A673 (cell line): ENCODE data around the gene DUOX1. TPM values are rescaled to one million over a fixed set of nuclear protein-coding genes. Genes with fewer than 3 reads are reported as not detected.

ENCODE experiments used
- BruUV-seq: library from RNA; stranded (reverse); fragments of 400-500 nt; replicated peaks from 2 replicates; lab custom pipeline; 2021; lab: Mats Ljungman, UMichigan
- CTCF ChIA-PET: fragments of 300-600 bp; sonication (Branson Sonifier 250); formaldehyde crosslinking; loops from one replicate; lab custom pipeline; 2022; ENCODE audit warnings: antibody characterized with exemption; lab: Charles Lee
- POLR2A ChIA-PET: fragments of 300-600 bp; sonication (Branson Sonifier 250); formaldehyde crosslinking; loops from one replicate; lab custom pipeline; 2022; ENCODE audit warnings: antibody characterized with exemption; ENCODE audit not compliant: low non-redundant PET; lab: Charles Lee
- DNase-seq: peaks from one replicate; pipeline ENCODE4 v3.0.0-alpha.2; 2015; ENCODE audit warnings: low spot score
- H3K27ac ChIP-seq: fragments of 200-600 bp; sonication (generic); 2 replicates; pipeline ENCODE4 v1.5.1; 2016; ENCODE audit warnings: mixed run types, low read depth, mild to moderate bottlenecking, mixed read lengths, antibody characterized with exemption, low read length; ENCODE audit not compliant: poor library complexity, severe bottlenecking
- H3K27me3 ChIP-seq: fragments of 200-600 bp; sonication (generic); replicated peaks from 2 replicates; pipeline ENCODE4 v1.6.1; 2017; ENCODE audit warnings: mixed run types, low read depth, mild to moderate bottlenecking, mixed read lengths, antibody characterized with exemption, low read length; ENCODE audit not compliant: insufficient read depth, poor library complexity
- H3K36me3 ChIP-seq: fragments of 200-600 bp; sonication (generic); 2 replicates; pipeline ENCODE4 v1.6.1; 2016; ENCODE audit warnings: mixed run types, mild to moderate bottlenecking, mixed read lengths, antibody characterized with exemption, low read length; ENCODE audit not compliant: insufficient read depth, poor library complexity, severe bottlenecking
- H3K4me1 ChIP-seq: fragments of 200-600 bp; sonication (generic); 2 replicates; pipeline ENCODE4 v1.6.1; 2017; ENCODE audit warnings: mixed run types, mild to moderate bottlenecking, mixed read lengths, antibody characterized with exemption, low read length; ENCODE audit not compliant: insufficient read depth, poor library complexity, severe bottlenecking
- H3K4me3 ChIP-seq: fragments of 200-600 bp; sonication (generic); 2 replicates; pipeline ENCODE4 v1.5.1; 2016; ENCODE audit warnings: low read depth, mixed run types, mild to moderate bottlenecking, mixed read lengths, low read length; ENCODE audit not compliant: poor library complexity, severe bottlenecking
- H3K9me3 ChIP-seq: fragments of 200-600 bp; sonication (generic); 2 replicates; pipeline ENCODE4 v1.6.1; 2016; ENCODE audit warnings: mixed run types, low read depth, mild to moderate bottlenecking, mixed read lengths, antibody characterized with exemption, low read length; ENCODE audit not compliant: poor library complexity, severe bottlenecking
- EZH2 ChIP-seq: fragments of 200-600 bp; sonication (generic); IDR thresholded peaks from 2 replicates; pipeline ENCODE4 v1.6.1; 2017; ENCODE audit warnings: borderline replicate concordance, low read depth, mild to moderate bottlenecking, mixed read lengths, antibody characterized with exemption, low read length; ENCODE audit not compliant: poor library complexity, severe bottlenecking
- intact Hi-C: fragments of 100-400 bp; cut with micrococcal nuclease; formaldehyde crosslinking; loops from one replicate; pipeline ENCODE4 v1.10.0; 2022; ENCODE audit not compliant: unreplicated experiment
- total RNA-seq: library from RNA; stranded (reverse); gene quantifications from 2 replicates; pipeline ENCODE4 v1.2.3, GENCODE V29; 2021
- TF ChIP-seq, protein P1 (sequence below): fragments of 300-800, 200-600 bp; sonication (generic); conservative IDR thresholded peaks from 2 replicates; pipeline ENCODE4 v1.5.1; 2017; ENCODE audit warnings: low read depth, mild to moderate bottlenecking, antibody characterized with exemption, low read length, moderate library complexity, mixed read lengths

Gene DUOX1
- total RNA-seq, 1 experiment from 2014 or later = 1.7 TPM

DNA sequence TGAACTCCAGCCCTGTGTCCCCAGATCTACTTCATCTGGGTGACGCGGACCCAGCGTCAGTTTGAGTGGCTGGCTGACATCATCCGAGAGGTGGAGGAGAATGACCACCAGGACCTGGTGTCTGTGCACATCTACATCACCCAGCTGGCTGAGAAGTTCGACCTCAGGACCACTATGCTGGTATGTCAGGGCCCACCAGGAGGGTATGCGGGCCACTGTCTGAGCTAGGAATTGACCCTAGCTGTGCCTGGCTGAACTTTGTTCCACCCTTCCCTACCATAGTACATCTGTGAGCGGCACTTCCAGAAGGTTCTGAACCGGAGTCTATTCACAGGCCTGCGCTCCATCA lies 33.7 kb downstream of the DUOX1 start:
- CTCF ChIA-PET = interaction anchor here (0.6 to 1.6 kb wide), 14 partner anchors 18 to 294 kb away, joined by 3 to 9 read pairs (median 4); partner anchors contain the start of gene SHF
- no peaks in the 10 kb centered on the region for H3K9me3 ChIP-seq
- POLR2A ChIA-PET = no interaction called here
- peaks cover 16% of the 10 kb centered on the region for H3K4me1 ChIP-seq
- DNase-seq = no peak
- H3K27me3 ChIP-seq = no peaks in the 10 kb centered on the region
- peaks cover 5% of the 10 kb centered on the region for H3K36me3 ChIP-seq
- BruUV-seq = no TSS peak
- intact Hi-C loops = loop anchor here (1.0 to 5.0 kb wide), 3 partner anchors 38 to 449 kb away; a partner anchor contains a TSS
- TF ChIP-seq, protein P1, sequence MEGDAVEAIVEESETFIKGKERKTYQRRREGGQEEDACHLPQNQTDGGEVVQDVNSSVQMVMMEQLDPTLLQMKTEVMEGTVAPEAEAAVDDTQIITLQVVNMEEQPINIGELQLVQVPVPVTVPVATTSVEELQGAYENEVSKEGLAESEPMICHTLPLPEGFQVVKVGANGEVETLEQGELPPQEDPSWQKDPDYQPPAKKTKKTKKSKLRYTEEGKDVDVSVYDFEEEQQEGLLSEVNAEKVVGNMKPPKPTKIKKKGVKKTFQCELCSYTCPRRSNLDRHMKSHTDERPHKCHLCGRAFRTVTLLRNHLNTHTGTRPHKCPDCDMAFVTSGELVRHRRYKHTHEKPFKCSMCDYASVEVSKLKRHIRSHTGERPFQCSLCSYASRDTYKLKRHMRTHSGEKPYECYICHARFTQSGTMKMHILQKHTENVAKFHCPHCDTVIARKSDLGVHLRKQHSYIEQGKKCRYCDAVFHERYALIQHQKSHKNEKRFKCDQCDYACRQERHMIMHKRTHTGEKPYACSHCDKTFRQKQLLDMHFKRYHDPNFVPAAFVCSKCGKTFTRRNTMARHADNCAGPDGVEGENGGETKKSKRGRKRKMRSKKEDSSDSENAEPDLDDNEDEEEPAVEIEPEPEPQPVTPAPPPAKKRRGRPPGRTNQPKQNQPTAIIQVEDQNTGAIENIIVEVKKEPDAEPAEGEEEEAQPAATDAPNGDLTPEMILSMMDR = no peak
- no peak for TF ChIP-seq EZH2
- H3K4me3 ChIP-seq = no peak overlapping the region
- no peak overlapping the region for H3K27ac ChIP-seq

GRCh38 chr15:45164914-45165313 lies 35.1 kb downstream of the DUOX1 start:
- CTCF ChIA-PET = no interaction called here
- no peaks in the 10 kb centered on the region for H3K27me3 ChIP-seq
- no peak for TF ChIP-seq EZH2
- TF ChIP-seq, protein P1 = no peak
- no peak overlapping the region for H3K27ac ChIP-seq
- H3K9me3 ChIP-seq = no peaks in the 10 kb centered on the region
- POLR2A ChIA-PET = no interaction called here
- H3K36me3 ChIP-seq = peaks cover 5% of the 10 kb centered on the region
- H3K4me3 ChIP-seq = no peak overlapping the region
- peaks cover 20% of the 10 kb centered on the region for H3K4me1 ChIP-seq
- DNase-seq = no peak
- intact Hi-C loops = loop anchor here (5.0 kb wide), 3 partner anchors 237 to 447 kb away; a partner anchor contains a TSS
- BruUV-seq = no TSS peak

DNA sequence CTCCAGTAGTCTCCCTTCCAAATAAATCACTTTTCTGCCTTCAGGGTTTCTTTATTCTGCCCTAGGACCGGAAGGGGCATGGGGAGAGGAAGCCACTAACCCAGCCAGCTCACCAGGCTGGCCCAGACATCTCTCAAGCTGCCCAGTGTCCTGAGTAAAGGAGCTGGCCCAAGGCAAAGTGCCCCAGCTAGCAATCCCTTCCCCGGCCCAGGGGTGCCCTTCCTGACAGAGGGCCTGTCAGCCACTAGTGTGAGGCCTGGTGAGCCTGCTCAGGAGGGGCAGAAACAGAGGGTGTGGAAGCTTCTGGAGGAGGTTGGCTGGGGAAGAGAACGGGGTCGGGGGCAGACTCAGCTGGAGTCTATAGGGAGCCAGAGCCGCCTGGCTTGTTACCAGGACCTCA lies 35.7 kb downstream of the DUOX1 start:
- BruUV-seq = no TSS peak
- CTCF ChIA-PET = no interaction called here
- no peak for DNase-seq
- no peaks in the 10 kb centered on the region for H3K27me3 ChIP-seq
- TF ChIP-seq, protein P1 = no peak
- no peak for TF ChIP-seq EZH2
- peaks cover 21% of the 10 kb centered on the region for H3K4me1 ChIP-seq
- H3K4me3 ChIP-seq = no peak overlapping the region
- POLR2A ChIA-PET = interaction anchor here (0.6 kb wide), 1 partner anchor 32 kb away, joined by 4 read pairs; no protein-coding TSS in a partner anchor
- intact Hi-C loops = loop anchor here (5.0 kb wide), 1 partner anchor 292 kb away; no protein-coding TSS in a partner anchor
- H3K9me3 ChIP-seq = no peaks in the 10 kb centered on the region
- H3K36me3 ChIP-seq = peaks cover 5% of the 10 kb centered on the region
- peak overlapping the region; percentile 96 for H3K27ac ChIP-seq
